ENCODE results near the gene NUDT5.

NUDT5 gene

GRCh38 chr10:12156367-12157123, 39.1 kb downstream of the NUDT5 start:
- ChIA-PET CTCF (interaction anchor here (0.5 to 1.1 kb wide), 3 partner anchors 17 to 938 kb away, joined by 3 read pairs; no protein-coding TSS in a partner anchor), POLR2A (no interaction called here)
- H3K36me3 ChIP-seq (ENCODE audit: control insufficient read depth in 4 of 4, insufficient read depth in 4 of 4, low read length in 3 of 4) = peaks cover 9 to 53% (median 28%) of the 10 kb centered on the region in 4 experiments

DNA sequence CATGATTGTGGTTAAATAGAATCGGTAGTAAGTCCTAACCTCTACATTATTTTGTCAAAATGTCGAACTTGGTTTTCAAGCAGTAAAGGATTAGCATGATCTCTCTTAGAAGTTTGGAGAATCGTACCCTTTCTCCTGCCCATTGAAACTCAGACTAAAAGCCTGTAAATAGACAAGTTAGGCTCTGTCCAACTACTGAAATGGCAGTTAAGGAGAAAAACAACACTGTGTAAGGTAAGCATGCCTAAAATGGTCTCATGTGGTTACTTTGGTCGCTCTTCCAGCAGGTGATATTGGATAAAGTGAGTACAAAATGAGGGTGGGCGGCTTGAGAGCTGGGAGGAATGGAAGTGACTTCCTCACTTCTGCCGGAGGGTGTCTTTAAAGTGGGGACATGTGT, 41.2 kb downstream of the NUDT5 start:
- no peaks in the 10 kb centered on the region for H3K27me3 ChIP-seq (replicated peaks in 2 of 5; ENCODE audit: control insufficient read depth in 4 of 5, insufficient read depth in 5 of 5, low read length in 4 of 5)
- DNase-seq = no peak
- no peak overlapping the region for H3K4me3 ChIP-seq (ENCODE audit: control insufficient read depth in 1 of 7, extremely low read depth in 1 of 7, insufficient read depth in 4 of 7, low read depth in 2 of 7, low read length in 6 of 7)
- no peaks in the 10 kb centered on the region for H3K9me3 ChIP-seq (ENCODE audit: control extremely low read depth in 1 of 5, control insufficient read depth in 4 of 5, insufficient read depth in 2 of 5, low read depth in 1 of 5, low read length in 4 of 5)
- CTCF ChIA-PET = no interaction called here
- H3K36me3 ChIP-seq (ENCODE audit: control insufficient read depth in 4 of 4, insufficient read depth in 4 of 4, low read length in 3 of 4) = peaks cover 2 to 44% (median 27%) of the 10 kb centered on the region in 4 experiments
- no peaks in the 10 kb centered on the region for H3K4me1 ChIP-seq (ENCODE audit: control extremely low read depth in 1 of 4, control insufficient read depth in 4 of 4, insufficient read depth in 4 of 4, low read length in 3 of 4)
- POLR2A ChIA-PET = no interaction called here
- H3K27ac ChIP-seq (ENCODE audit: insufficient read depth in 1 of 2, low read depth in 1 of 2, low read length in 2 of 2, poor library complexity in 1 of 2, severe bottlenecking in 2 of 2) = no peak overlapping the region
- 98% methylated on average over 5 of the region's 6 CpGs for WGBS (ENCODE audit: insufficient coverage)

More at GRCh38 chr10:12156367-12157123, 39.1 kb downstream of the NUDT5 start:
- H3K9me3 ChIP-seq (ENCODE audit: control extremely low read depth in 1 of 5, control insufficient read depth in 4 of 5, insufficient read depth in 2 of 5, low read depth in 1 of 5, low read length in 4 of 5) = no peaks in the 10 kb centered on the region
- WGBS (ENCODE audit: insufficient coverage) = 98% methylated on average over 6 of the region's 14 CpGs
- H3K27me3 ChIP-seq (replicated peaks in 2 of 5; ENCODE audit: control insufficient read depth in 4 of 5, insufficient read depth in 5 of 5, low read length in 4 of 5) = no peaks in the 10 kb centered on the region
- H3K4me1 ChIP-seq (ENCODE audit: control extremely low read depth in 1 of 4, control insufficient read depth in 4 of 4, insufficient read depth in 4 of 4, low read length in 3 of 4) = no peaks in the 10 kb centered on the region
- no peak overlapping the region for H3K4me3 ChIP-seq (ENCODE audit: control insufficient read depth in 1 of 7, extremely low read depth in 1 of 7, insufficient read depth in 4 of 7, low read depth in 2 of 7, low read length in 6 of 7)
- DNase-seq = no peak
- H3K27ac ChIP-seq (ENCODE audit: insufficient read depth in 1 of 2, low read depth in 1 of 2, low read length in 2 of 2, poor library complexity in 1 of 2, severe bottlenecking in 2 of 2) = no peak overlapping the region

- 67% methylated on average over 3 of the region's 4 CpGs for WGBS (ENCODE audit: insufficient coverage)
- no peaks in the 10 kb centered on the region for H3K9me3 ChIP-seq (ENCODE audit: control extremely low read depth in 1 of 5, control insufficient read depth in 4 of 5, insufficient read depth in 2 of 5, low read depth in 1 of 5, low read length in 4 of 5)
- H3K36me3 ChIP-seq (ENCODE audit: control insufficient read depth in 4 of 4, insufficient read depth in 4 of 4, low read length in 3 of 4) = peaks cover 0 to 29% (median 20%) of the 10 kb centered on the region in 4 experiments
- no peak for DNase-seq
- no peaks in the 10 kb centered on the region for H3K4me1 ChIP-seq (ENCODE audit: control extremely low read depth in 1 of 4, control insufficient read depth in 4 of 4, insufficient read depth in 4 of 4, low read length in 3 of 4)
- ChIA-PET CTCF (no interaction called here), POLR2A (no interaction called here)
- H3K27ac ChIP-seq (ENCODE audit: insufficient read depth in 1 of 2, low read depth in 1 of 2, low read length in 2 of 2, poor library complexity in 1 of 2, severe bottlenecking in 2 of 2) = no peak overlapping the region
- no peaks in the 10 kb centered on the region for H3K27me3 ChIP-seq (replicated peaks in 2 of 5; ENCODE audit: control insufficient read depth in 4 of 5, insufficient read depth in 5 of 5, low read length in 4 of 5)
- H3K4me3 ChIP-seq (ENCODE audit: control insufficient read depth in 1 of 7, extremely low read depth in 1 of 7, insufficient read depth in 4 of 7, low read depth in 2 of 7, low read length in 6 of 7) = no peak overlapping the region
Observed at GRCh38 chr10:12150163-12150562, 45.5 kb downstream of the NUDT5 start.

GRCh38 chr10:12144538-12144937, 51.2 kb downstream of the NUDT5 start:
- no peaks in the 10 kb centered on the region for H3K4me1 ChIP-seq (ENCODE audit: control extremely low read depth in 1 of 4, control insufficient read depth in 4 of 4, insufficient read depth in 4 of 4, low read length in 3 of 4)
- H3K36me3 ChIP-seq (ENCODE audit: control insufficient read depth in 4 of 4, insufficient read depth in 4 of 4, low read length in 3 of 4) = peaks cover 0 to 49% (median 20%) of the 10 kb centered on the region in 4 experiments
- WGBS (ENCODE audit: insufficient coverage) = 97% methylated on average over 3 of the region's 3 CpGs
- no peaks in the 10 kb centered on the region for H3K9me3 ChIP-seq (ENCODE audit: control extremely low read depth in 1 of 5, control insufficient read depth in 4 of 5, insufficient read depth in 2 of 5, low read depth in 1 of 5, low read length in 4 of 5)
- no peaks in the 10 kb centered on the region for H3K27me3 ChIP-seq (replicated peaks in 2 of 5; ENCODE audit: control insufficient read depth in 4 of 5, insufficient read depth in 5 of 5, low read length in 4 of 5)
- H3K27ac ChIP-seq (ENCODE audit: insufficient read depth in 1 of 2, low read depth in 1 of 2, low read length in 2 of 2, poor library complexity in 1 of 2, severe bottlenecking in 2 of 2) = no peak overlapping the region
- no peak for DNase-seq
- ChIA-PET CTCF (interaction anchor here (0.9 to 1.9 kb wide), 2 partner anchors 14 to 34 kb away, joined by 3 to 8 read pairs; no protein-coding TSS in a partner anchor), POLR2A (interaction anchor here (1.3 kb wide), 1 partner anchor 14 kb away, joined by 3 read pairs; no protein-coding TSS in a partner anchor)
- no peak overlapping the region for H3K4me3 ChIP-seq (ENCODE audit: control insufficient read depth in 1 of 7, extremely low read depth in 1 of 7, insufficient read depth in 4 of 7, low read depth in 2 of 7, low read length in 6 of 7)

GRCh38 chr10:12140038-12140437, 55.7 kb downstream of the NUDT5 start:
- POLR2A ChIA-PET = no interaction called here

GRCh38 chr10:12135631-12136030, 60.1 kb downstream of the NUDT5 start:
- Histone ChIP-seq H3K4me1 (ENCODE audit: control extremely low read depth in 1 of 4, control insufficient read depth in 4 of 4, insufficient read depth in 4 of 4, low read length in 3 of 4) (peaks cover 0 to 2% (median 0%) of the 10 kb centered on the region in 4 experiments), H3K9me3 (ENCODE audit: control extremely low read depth in 1 of 5, control insufficient read depth in 4 of 5, insufficient read depth in 2 of 5, low read depth in 1 of 5, low read length in 4 of 5) (no peaks in the 10 kb centered on the region), H3K4me3 (ENCODE audit: control insufficient read depth in 1 of 7, extremely low read depth in 1 of 7, insufficient read depth in 4 of 7, low read depth in 2 of 7, low read length in 6 of 7) (no peak overlapping the region), H3K36me3 (ENCODE audit: control insufficient read depth in 4 of 4, insufficient read depth in 4 of 4, low read length in 3 of 4) (peaks cover 9 to 32% (median 24%) of the 10 kb centered on the region in 4 experiments), H3K27ac (ENCODE audit: insufficient read depth in 1 of 2, low read depth in 1 of 2, low read length in 2 of 2, poor library complexity in 1 of 2, severe bottlenecking in 2 of 2) (no peak overlapping the region), H3K27me3 (replicated peaks in 2 of 5; ENCODE audit: control insufficient read depth in 4 of 5, insufficient read depth in 5 of 5, low read length in 4 of 5) (no peaks in the 10 kb centered on the region)
- 80% methylated on average over 1 of the region's 3 CpGs for WGBS (ENCODE audit: insufficient coverage)
- POLR2A ChIA-PET = no interaction called here
- CTCF ChIA-PET = interaction anchor here (1.4 kb wide), 1 partner anchor 27 kb away, joined by 6 read pairs; no protein-coding TSS in a partner anchor
- no peak for DNase-seq

More at GRCh38 chr10:12140038-12140437, 55.7 kb downstream of the NUDT5 start:
- Histone ChIP-seq H3K27ac (ENCODE audit: insufficient read depth in 1 of 2, low read depth in 1 of 2, low read length in 2 of 2, poor library complexity in 1 of 2, severe bottlenecking in 2 of 2) (no peak overlapping the region), H3K27me3 (replicated peaks in 2 of 5; ENCODE audit: control insufficient read depth in 4 of 5, insufficient read depth in 5 of 5, low read length in 4 of 5) (no peaks in the 10 kb centered on the region), H3K9me3 (ENCODE audit: control extremely low read depth in 1 of 5, control insufficient read depth in 4 of 5, insufficient read depth in 2 of 5, low read depth in 1 of 5, low read length in 4 of 5) (no peaks in the 10 kb centered on the region), H3K4me3 (ENCODE audit: control insufficient read depth in 1 of 7, extremely low read depth in 1 of 7, insufficient read depth in 4 of 7, low read depth in 2 of 7, low read length in 6 of 7) (no peak overlapping the region), H3K4me1 (ENCODE audit: control extremely low read depth in 1 of 4, control insufficient read depth in 4 of 4, insufficient read depth in 4 of 4, low read length in 3 of 4) (no peaks in the 10 kb centered on the region), H3K36me3 (ENCODE audit: control insufficient read depth in 4 of 4, insufficient read depth in 4 of 4, low read length in 3 of 4) (peaks cover 11 to 61% (median 29%) of the 10 kb centered on the region in 4 experiments)
- no CpG with 5 or more reads among the region's 1 CpG for WGBS (ENCODE audit: insufficient coverage)
- no peak for DNase-seq
- CTCF ChIA-PET = interaction anchor here (1.0 to 1.6 kb wide), 4 partner anchors 9 to 53 kb away, joined by 3 to 4 read pairs (median 3); no protein-coding TSS in a partner anchor
